DOHH2 (cell line): ENCODE results near the gene KRT38.

Experiments
- EZH2phosphoT487 ChIP-seq: fragments of 200-600 bp; sonication (generic); IDR thresholded peaks from 2 replicates; pipeline ENCODE4 v1.6.1; 2017; ENCODE audit warnings: borderline replicate concordance, mild to moderate bottlenecking, antibody characterized with exemption, low read length, moderate library complexity, mixed read lengths
- TF ChIP-seq, protein P1 (sequence below): fragments of 200-600 bp; sonication (generic); IDR thresholded peaks from one replicate; pipeline ENCODE4 v1.5.1; 2014; ENCODE audit warnings: antibody characterized with exemption, mild to moderate bottlenecking, low read depth, low read length; ENCODE audit not compliant: poor library complexity, severe bottlenecking

DNA sequence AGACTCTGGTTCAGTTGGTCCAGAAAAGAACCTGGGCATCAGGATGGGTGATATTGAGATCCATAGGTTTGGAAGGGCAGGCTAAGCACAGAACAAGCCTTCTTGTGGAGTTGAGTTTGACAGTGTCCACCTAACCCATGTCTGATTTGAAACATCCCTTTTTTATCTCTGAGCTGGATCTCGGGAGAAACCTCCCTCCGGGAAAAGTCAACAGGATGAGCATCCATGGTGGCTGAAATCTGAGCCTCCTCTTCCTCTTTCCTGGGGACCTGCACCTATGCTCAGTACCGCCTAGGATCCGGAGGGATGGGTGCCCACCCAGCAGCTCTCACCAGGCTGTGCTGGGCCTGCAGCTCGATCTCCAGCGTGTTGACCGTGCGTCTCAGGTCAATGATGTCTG, 23.0 kb upstream of the KRT38 start:
- TF ChIP-seq, protein P1, sequence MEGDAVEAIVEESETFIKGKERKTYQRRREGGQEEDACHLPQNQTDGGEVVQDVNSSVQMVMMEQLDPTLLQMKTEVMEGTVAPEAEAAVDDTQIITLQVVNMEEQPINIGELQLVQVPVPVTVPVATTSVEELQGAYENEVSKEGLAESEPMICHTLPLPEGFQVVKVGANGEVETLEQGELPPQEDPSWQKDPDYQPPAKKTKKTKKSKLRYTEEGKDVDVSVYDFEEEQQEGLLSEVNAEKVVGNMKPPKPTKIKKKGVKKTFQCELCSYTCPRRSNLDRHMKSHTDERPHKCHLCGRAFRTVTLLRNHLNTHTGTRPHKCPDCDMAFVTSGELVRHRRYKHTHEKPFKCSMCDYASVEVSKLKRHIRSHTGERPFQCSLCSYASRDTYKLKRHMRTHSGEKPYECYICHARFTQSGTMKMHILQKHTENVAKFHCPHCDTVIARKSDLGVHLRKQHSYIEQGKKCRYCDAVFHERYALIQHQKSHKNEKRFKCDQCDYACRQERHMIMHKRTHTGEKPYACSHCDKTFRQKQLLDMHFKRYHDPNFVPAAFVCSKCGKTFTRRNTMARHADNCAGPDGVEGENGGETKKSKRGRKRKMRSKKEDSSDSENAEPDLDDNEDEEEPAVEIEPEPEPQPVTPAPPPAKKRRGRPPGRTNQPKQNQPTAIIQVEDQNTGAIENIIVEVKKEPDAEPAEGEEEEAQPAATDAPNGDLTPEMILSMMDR: no peak
- TF ChIP-seq EZH2phosphoT487: no peak
